ENCODE data around the gene RFXANK.

RFXANK gene

GRCh38 chr19:19223060-19223459 lies 31.0 kb downstream of the RFXANK start (continued):
- no peak for TF ChIP-seq TSHZ2 (CRISPR knock-in tag; IDR thresholded peaks at IDR 0.05)

- ATAC-seq = no peak
- TF ChIP-seq TSHZ2 (CRISPR knock-in tag; IDR thresholded peaks at IDR 0.05) (no peak), CREB5 (CRISPR knock-in tag; IDR thresholded peaks at IDR 0.05; ENCODE audit: low read depth) (no peak), BACH2 (CRISPR knock-in tag; IDR thresholded peaks at IDR 0.05; ENCODE audit: borderline replicate concordance) (no peak), CSRNP3 (CRISPR knock-in tag; IDR thresholded peaks at IDR 0.05) (no peak), ISL1 (CRISPR knock-in tag; IDR thresholded peaks at IDR 0.05) (no peak), TCF4 (CRISPR knock-in tag; IDR thresholded peaks at IDR 0.05; ENCODE audit: borderline replicate concordance) (no peak), GLIS3 (CRISPR knock-in tag; IDR thresholded peaks at IDR 0.05) (no peak), POU6F1 (CRISPR knock-in tag; IDR thresholded peaks at IDR 0.05; ENCODE audit: borderline replicate concordance, low read depth) (no peak)
These were observed 31.6 kb downstream of the RFXANK start for GRCh38 chr19:19223636-19224035.

GRCh38 chr19:19224150-19224851 lies 32.2 kb downstream of the RFXANK start:
- TF ChIP-seq ZFP30 (CRISPR knock-in tag; IDR thresholded peaks at IDR 0.05) = no peak
- no peak for TF ChIP-seq ISL1 (CRISPR knock-in tag; IDR thresholded peaks at IDR 0.05)
- no peak for TF ChIP-seq ZNF8 (CRISPR knock-in tag; IDR thresholded peaks at IDR 0.05)
- TF ChIP-seq ZNF565 (CRISPR knock-in tag; conservative IDR thresholded peaks at IDR 0.05; ENCODE audit: low read depth) = no peak
- no peak for TF ChIP-seq TCF4 (CRISPR knock-in tag; IDR thresholded peaks at IDR 0.05; ENCODE audit: borderline replicate concordance)
- TF ChIP-seq TOX (CRISPR knock-in tag; IDR thresholded peaks at IDR 0.05; ENCODE audit: borderline replicate concordance) = no peak
- TF ChIP-seq SNAI2 (CRISPR knock-in tag; IDR thresholded peaks at IDR 0.05) = no peak
- TF ChIP-seq ARNTL (CRISPR knock-in tag; IDR thresholded peaks at IDR 0.05; ENCODE audit: borderline replicate concordance, low read depth) = no peak
- TF ChIP-seq CREB5 (CRISPR knock-in tag; IDR thresholded peaks at IDR 0.05; ENCODE audit: low read depth) = no peak
- no peak for TF ChIP-seq POU6F1 (CRISPR knock-in tag; IDR thresholded peaks at IDR 0.05; ENCODE audit: borderline replicate concordance, low read depth)
- TF ChIP-seq GLIS3 (CRISPR knock-in tag; IDR thresholded peaks at IDR 0.05) = no peak
- TF ChIP-seq ZNF70 (CRISPR knock-in tag; IDR thresholded peaks at IDR 0.05) = no peak
- TF ChIP-seq OSR1 (CRISPR knock-in tag; IDR thresholded peaks at IDR 0.05) = no peak
- no peak for ATAC-seq

Data from SK-N-SH treated with all-trans-retinoic acid at 6 μM for 48 hours (cell line).